Left lung (tissue), 10 donors: ENCODE results near the gene BAIAP3. TPM values are rescaled to one million over a fixed set of nuclear protein-coding genes. Genes with fewer than 3 reads are reported as not detected.

Experiments
- ATAC-seq: fragments of 200-7000 bp; cut with Tn5 transposase; one replicate; pipeline ENCODE4 v1.9.1; 2020; ENCODE audit warnings: moderate library complexity
- DNase-seq, 4 donors: peaks; one replicate each; pipeline ENCODE4 v3.0.0-alpha.2; 2013 to 2020
- H3K27ac ChIP-seq, 2 donors: fragments of 200-600 bp; sonication (generic) in 1 of 2; one replicate each; pipeline versions ENCODE4 v1.5.0 to v1.8.0; 2020 to 2021
- H3K27me3 ChIP-seq, 2 donors: fragments of 200-600 bp; sonication (generic) in 1 of 2; one replicate each; pipeline versions ENCODE4 v1.5.0 to v1.8.0; 2020 to 2021
- H3K36me3 ChIP-seq, 2 donors: fragments of 200-600 bp; sonication (generic) in 1 of 2; one replicate each; pipeline versions ENCODE4 v1.5.0 to v1.8.0; 2020 to 2021
- H3K4me1 ChIP-seq, 2 donors: fragments of 200-600 bp; one replicate each; pipeline ENCODE4 v1.8.0; 2021
- H3K4me3 ChIP-seq, 2 donors: fragments of 200-600 bp; sonication (generic) in 1 of 2; one replicate each; pipeline versions ENCODE4 v1.5.0 to v1.8.0; 2020 to 2021; ENCODE audit warnings: mild to moderate bottlenecking in 1 of 2
- H3K9me3 ChIP-seq, 2 donors: fragments of 200-600 bp; sonication (generic) in 1 of 2; one replicate each; pipeline versions ENCODE4 v1.5.0 to v1.8.0; 2020 to 2021
- CTCF ChIP-seq, 2 donors: fragments of 200-600 bp; sonication (generic) in 1 of 2; IDR thresholded peaks; one replicate each; pipeline versions ENCODE4 v1.5.0 to v1.8.0; 2021; ENCODE audit warnings: antibody characterized with exemption in 2 of 2
- intact Hi-C, 2 donors: fragments of 100-400 bp; cut with DNase I; formaldehyde crosslinking; loops; one replicate each; pipeline versions ENCODE4 v1.11.2 to v1.14.2; 2022
- polyA plus RNA-seq, 6 donors: library from polyadenylated mRNA; unstranded; fragments of 120-200 nt; gene quantifications; one replicate each; pipeline ENCODE4 v1.2.1, GENCODE V29; 2013; ENCODE audit not compliant: insufficient read length in 6 of 6
- total RNA-seq, 2 donors: library from RNA; stranded (reverse); fragmentation: NEBNext Ultra II Directional; extraction: Animal tissue kit (Norgen Biotek cat#: 25700); gene quantifications; one replicate each; pipeline ENCODE4 v1.2.1, GENCODE V29; 2021
- donor health status: DM: no; HTN: yes; CAD: no.
- donor health status: DM: no; HTN: no; CAD: no.

BAIAP3 gene
- total and polyA plus RNA-seq, 8 donors = 1.4 to 8.3 (median 4.2) TPM

GRCh38 chr16:1308036-1308976 is 25.1 kb upstream of the BAIAP3 start:
- H3K4me1 ChIP-seq = peaks cover 24 to 36% of the 10 kb centered on the region in 2 donors
- DNase-seq = no peak
- no peak for TF ChIP-seq CTCF (IDR thresholded peaks at IDR 0.05)
- intact Hi-C loops = no loop called here
- H3K27me3 ChIP-seq = peaks cover 0 to 2% of the 10 kb centered on the region in 2 donors
- H3K36me3 ChIP-seq = peaks cover 0 to 14% of the 10 kb centered on the region in 2 donors
- H3K4me3 ChIP-seq = peak overlapping the region; percentile 60 to 81
- no peaks in the 10 kb centered on the region for H3K9me3 ChIP-seq
- H3K27ac ChIP-seq = peak overlapping the region; percentile 97 to 99
- ATAC-seq = peak; percentile 20

DNA sequence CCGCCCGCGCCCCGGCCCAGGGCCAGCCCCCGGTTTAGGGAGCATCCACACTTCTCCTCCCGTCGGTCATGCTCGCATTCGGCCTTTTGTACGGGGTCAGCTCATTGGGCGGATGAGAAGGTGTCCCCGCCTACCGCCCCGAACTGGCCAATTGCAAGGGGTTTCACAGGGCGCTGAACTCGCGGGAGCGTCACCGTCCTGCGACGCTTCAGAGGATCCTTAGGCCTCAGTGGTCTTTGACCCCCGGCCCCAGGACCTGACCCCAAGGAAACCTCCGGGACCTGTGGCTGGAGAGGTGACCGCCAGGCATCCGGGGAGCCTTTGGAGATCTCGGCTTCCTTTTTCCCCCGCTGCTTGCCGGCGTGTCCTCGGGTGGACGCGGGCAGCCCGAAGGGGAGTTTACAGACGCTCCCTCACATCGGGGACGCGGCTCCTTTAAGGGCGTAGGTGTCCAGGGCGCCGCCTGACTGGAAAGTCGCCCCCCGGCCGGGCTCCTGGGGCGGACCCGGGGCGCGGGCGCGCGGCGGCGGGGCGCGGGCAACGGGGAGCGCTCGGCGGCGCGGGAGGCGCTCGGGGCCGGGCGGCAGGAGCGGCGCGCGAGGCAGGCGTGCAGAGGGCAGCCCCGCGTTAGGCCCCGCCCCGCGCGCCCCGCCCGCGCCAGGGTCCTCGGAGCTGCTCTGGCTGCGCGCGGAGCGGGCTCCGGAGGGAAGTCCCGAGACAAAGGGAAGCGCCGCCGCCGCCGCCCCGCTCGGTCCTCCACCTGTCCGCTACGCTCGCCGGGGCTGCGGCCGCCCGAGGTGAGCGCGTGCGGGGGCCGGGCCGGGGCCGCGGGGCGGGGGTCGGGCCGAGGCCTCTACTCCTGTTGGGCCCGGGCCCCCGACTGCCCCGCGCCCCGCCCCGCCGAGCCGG is 24.2 kb upstream of the BAIAP3 start, which contains the start of gene UBE2I:
TSS of gene UBE2I (plus strand) at position 660 of the 909 bp plus-strand sequence. CDS start 4,395 bp downstream, outside the sequence.
- ATAC-seq (peak; percentile 85), DNase-seq (peak; percentile 96 to 100 (median 97))
- H3K27me3 ChIP-seq = no peaks in the 10 kb centered on the region
- H3K27ac ChIP-seq = peak within 1 kb of the TSS; percentile 97 to 99
- H3K36me3 ChIP-seq = peaks cover 0 to 23% of the 10 kb centered on the region in 2 donors
- H3K4me3 ChIP-seq = peak within 1 kb of the TSS; percentile 72 to 81
- intact Hi-C loops = no loop called here
- no peaks in the 10 kb centered on the region for H3K9me3 ChIP-seq
- H3K4me1 ChIP-seq = peaks cover 24 to 37% of the 10 kb centered on the region in 2 donors
- TF ChIP-seq CTCF (IDR thresholded peaks at IDR 0.05) = no peak

- no peaks in the 10 kb centered on the region for H3K27me3 ChIP-seq
- intact Hi-C loops = no loop called here
- H3K9me3 ChIP-seq = no peaks in the 10 kb centered on the region
- peaks cover 0 to 32% of the 10 kb centered on the region in 2 donors for H3K36me3 ChIP-seq
- H3K4me3 ChIP-seq = peak overlapping the region; percentile 72 to 81
- H3K27ac ChIP-seq = peak overlapping the region; percentile 26 to 72
- ATAC-seq (peak; percentile 8), DNase-seq (peak in 2 of 4 donors; percentile 46 to 89)
- H3K4me1 ChIP-seq = peaks cover 24 to 37% of the 10 kb centered on the region in 2 donors
- TF ChIP-seq CTCF (IDR thresholded peaks at IDR 0.05) = no peak
Measured at GRCh38 chr16:1309888-1310831, 23.3 kb upstream of the BAIAP3 start.

- intact Hi-C loops = no loop called here
Measured at GRCh38 chr16:1310832-1311200, 22.6 kb upstream of the BAIAP3 start.

More at GRCh38 chr16:1310832-1311200, 22.6 kb upstream of the BAIAP3 start:
- no peak for DNase-seq
- Histone ChIP-seq H3K36me3 (peaks cover 0 to 39% of the 10 kb centered on the region in 2 donors), H3K4me3 (peak overlapping the region; percentile 72 to 81), H3K4me1 (peaks cover 24 to 37% of the 10 kb centered on the region in 2 donors), H3K27ac (peak overlapping the region in 1 of 2 donors; percentile 72), H3K27me3 (no peaks in the 10 kb centered on the region), H3K9me3 (no peaks in the 10 kb centered on the region)
- no peak for TF ChIP-seq CTCF (IDR thresholded peaks at IDR 0.05)
- no peak for ATAC-seq
